Frontal cortex (tissue), 4 donors: Measurements from ENCODE around the gene WDR1. TPM values are rescaled to one million over a fixed set of nuclear protein-coding genes. Genes with fewer than 3 reads are reported as not detected.

Experiments
- DNase-seq, 2 donors: peaks; one replicate each; pipeline ENCODE4 v3.0.0; 2012; ENCODE audit warnings: low spot score in 2 of 2
- FAIRE-seq: peaks from 2 replicates; lab custom pipeline; 2012; peaks lifted over from hg19 to GRCh38; lab: Jason Lieb, UNC
- total RNA-seq: library from RNA; depleted of rRNA; stranded (reverse); fragments of >200 nt; gene quantifications from one replicate; pipeline ENCODE4 v1.2.3, GENCODE V29; 2014
- donor health status: control.
- donor health status: control.
- donor health status: control.

Gene WDR1
- total RNA-seq, 1 donor from 2014 or later: 83.2 TPM

DNA sequence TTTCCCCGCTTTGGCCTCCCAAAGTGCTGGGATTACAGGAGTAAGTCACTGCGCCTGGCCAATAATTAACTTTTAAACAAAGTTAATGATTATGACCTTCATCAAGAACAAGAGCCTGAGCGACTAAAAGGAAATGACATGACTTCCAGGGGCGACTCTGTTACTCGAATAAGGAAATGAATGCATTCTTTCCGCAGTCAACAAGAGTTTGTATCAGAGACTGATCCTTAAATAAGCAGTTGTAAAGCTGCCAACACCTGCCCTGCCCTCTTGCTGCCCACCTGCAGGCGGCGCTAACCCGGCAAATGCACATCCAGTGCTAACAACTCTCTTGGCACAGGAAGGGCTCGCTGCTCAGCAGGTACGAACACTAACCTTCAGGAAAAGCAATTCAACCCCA is 27.3 kb downstream of the WDR1 start:
- FAIRE-seq (no peak), DNase-seq (no peak)

DNA sequence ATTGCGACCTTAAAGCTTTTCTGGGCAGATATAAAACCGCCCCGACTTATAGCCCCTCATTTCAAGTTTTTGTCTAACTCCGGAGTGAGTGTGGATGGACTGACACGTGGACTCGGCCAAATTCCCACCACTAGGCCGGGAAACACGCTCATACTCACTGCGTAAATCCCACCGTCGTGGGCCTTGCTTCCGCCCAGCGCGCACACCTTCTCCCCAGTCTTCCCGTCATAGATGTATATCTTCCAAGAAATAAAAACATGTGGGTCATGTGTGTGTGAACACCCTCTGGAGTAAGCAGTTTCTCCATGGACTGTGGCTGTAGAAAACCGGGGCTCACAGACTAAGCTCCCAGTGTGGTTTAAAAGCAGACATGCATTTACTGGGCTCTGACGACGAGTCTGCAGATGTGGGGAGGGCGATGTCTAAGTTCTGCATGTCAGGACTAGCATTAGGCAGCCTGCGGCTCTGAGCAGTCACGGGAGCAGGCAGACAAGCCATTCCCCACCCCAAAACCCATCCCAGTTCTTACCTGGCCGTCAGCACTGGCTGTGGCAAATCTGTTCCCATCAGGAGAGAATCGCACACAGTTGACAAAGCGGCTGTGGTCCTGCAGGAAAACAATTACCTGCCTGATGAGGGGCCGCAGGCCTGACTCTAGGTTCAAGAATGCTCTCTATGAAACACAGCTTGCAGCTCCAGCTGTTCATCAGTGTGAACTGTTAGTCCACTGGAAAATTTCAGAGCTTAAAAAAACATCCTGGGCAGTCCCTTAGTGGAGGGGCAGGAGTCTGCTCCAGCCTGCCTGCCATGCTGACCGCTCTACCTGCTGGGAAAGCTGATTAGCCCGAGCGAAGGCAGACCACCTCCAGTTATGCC is 28.2 kb downstream of the WDR1 start:
- DNase-seq: no peak
- FAIRE-seq: no peak

DNA sequence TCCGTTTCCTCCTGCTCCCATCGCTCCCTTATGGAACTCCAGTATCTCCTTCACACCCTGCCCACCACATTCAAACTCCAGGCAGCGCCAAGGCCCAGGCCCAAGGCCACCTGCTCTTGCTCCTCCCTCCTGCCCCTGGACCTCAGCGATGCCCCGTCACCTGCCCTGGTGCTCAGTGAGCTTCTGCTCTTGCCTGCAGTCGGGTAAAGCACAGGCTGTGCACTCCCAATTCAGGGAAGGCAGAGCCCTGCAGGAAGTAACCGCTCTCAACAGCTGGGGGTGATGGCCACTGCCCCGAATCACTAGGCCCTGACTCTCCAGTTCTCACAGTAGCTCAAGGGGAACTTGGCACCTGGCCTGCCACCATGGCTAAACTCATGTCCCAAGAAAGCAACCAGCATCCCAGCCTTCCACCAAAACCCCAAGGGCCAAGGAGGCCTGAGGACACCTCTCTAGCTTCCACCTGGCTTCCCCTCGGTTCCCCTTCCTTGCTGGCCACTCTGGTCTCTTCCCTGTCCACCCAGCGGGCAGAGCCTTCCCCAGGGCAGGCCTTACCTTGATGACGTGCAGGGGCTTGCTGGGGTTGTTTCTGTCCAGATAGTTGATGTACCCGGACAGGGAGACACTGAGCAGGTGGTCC is 29.3 kb downstream of the WDR1 start:
- FAIRE-seq (no peak), DNase-seq (no peak)

DNA sequence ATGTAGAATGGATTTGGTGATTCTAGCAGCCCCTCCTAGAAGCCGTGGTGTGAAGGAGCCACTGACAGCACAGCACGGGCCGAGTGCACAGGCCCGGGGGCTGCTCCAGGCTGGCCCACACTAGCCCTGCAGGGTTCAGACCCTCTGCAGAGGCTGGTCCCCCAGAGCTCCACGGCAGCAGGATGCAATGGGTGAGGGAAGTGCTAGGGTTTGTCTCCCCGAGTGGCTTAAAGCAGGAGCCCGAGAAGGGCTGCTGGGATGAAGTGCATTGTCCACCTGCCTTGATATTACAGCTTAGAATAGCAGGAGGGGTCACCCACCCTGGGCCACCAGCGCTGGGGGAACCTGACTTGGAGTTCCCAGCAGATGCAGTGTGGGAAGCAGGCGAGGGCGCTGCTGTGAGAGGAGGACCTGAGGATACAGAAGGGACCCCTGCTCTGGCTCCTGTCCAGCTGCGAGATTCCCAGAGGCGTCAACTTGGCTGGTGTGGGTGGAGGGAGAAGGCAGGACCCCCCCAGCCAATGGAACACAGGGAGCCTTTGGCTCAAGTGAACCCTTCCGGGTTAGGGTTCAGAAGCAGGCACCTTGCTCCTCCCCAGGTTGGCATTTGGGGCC is 30.0 kb downstream of the WDR1 start:
- DNase-seq: no peak
- FAIRE-seq: no peak

DNA sequence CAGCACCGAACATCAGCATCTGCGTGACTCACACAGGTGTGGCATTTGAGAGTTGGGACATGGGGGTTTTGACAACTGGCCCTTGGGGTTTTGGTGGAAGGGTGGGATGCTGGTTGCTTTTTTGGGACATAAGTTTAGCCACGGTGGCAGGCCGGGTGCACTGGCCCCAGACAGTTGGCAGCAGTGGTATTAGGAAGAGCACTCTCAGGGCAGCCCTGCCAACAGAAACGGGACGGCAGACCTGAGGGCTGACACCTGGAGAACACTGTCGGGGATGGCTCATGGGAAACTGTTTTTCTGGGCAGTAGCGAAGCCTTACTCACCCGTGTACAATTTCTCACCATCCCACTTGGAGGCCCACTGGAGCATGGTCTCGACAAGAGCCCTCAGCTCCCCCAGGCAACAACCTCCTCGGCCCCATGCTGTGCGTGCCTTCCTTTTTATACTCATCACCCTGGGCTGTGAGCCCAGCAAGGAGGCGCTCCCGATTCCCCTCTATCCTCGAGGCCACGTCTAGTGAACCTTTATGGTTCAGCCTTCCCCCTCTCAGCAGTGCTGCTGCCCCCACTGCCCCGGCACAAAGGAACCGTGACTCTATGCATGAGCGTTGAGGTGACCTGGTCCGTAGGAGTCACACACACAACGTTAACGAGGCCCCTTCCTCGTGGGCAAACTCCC is 30.6 kb downstream of the WDR1 start:
- DNase-seq (no peak), FAIRE-seq (no peak)

DNA sequence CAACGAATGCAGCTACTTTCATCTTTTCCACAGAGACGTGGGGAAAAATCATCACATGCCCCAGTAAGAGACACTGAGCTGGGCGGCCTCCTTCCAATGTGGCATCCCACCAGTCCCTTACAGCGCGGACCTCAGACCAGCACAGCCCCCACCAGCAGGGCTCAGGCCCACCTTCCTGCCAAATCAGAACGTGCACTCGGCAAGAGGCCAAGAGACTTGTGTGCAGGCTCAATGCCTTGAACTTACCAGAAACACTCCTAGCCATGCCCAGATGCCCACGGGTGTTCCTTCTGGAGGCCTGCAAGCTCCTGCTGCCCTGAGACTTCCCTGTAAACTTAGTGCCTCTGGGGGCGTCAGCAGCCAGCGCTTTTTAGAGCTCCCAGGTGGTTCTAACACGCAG is 31.2 kb downstream of the WDR1 start:
- no peak for DNase-seq
- no peak for FAIRE-seq

DNA sequence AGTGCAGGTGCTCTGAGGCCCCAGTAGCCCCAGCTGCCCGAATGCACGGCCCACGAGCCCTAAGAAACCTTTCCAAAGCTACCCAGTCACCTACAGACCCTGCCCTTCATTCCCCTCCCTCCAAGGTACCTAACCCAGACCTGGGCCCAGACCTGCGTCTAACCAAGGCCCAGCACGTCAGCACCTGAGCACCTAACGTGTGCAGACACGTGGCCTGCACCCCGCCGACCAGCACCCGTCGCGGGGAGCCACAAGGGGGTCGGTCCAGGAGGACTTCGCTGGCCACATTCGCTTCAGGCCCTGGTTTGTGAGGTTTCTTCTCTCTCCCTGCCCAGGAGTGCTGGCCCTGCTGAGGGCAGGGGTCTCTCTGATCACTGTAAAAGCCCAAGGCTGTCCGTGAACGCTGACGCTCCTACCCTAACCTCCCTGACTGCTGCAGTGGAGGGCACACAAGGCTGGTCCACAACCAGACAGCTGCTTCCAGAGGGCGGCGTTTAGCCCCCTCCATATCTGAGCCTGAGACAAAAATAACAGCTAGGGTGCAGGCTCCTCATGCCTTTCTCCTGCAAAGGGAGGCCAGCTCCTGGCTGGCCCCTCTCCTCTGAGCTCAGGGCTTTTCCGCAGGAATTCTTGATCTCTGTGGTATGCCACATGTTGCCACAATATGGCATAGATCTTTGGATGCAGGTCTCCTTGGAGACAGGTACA is 31.8 kb downstream of the WDR1 start:
- DNase-seq: no peak
- no peak for FAIRE-seq

DNA sequence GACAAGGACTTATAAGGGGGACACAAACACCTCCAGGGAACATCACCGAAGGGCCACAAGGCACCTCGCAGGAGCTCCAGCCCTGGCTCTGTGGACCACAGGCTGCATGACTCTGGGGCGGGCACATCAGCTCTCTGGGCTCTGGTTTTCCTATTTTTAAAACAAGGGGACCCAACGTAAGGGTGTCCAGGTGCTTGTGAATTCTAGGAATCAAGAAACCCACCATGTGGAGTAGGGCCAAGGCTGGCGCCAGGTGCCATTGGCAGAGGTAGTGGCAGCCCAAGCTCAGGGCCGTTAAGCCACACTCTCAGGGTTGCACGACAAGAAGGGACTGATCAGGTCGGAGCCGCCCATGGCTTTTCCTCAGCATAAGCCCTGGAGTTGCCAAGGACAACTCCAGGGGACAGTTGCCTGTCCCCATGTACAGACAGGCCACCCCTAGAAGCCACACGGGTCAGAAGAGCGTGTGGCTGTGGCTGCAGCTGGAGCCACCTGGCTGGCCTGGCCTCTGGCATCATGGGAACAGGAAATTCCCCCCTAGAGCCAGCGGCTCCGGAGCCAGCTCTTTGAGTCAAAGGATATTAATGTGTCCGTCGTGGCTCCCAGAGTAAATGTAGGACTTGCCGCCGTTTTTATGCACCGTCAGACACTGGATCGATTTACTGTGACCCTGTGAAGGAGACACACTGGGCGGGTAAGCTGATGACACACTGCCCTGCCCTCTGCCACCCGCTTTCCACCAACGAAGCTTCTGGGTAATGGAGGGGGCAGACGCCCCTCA is 32.5 kb downstream of the WDR1 start:
- FAIRE-seq: no peak

DNA sequence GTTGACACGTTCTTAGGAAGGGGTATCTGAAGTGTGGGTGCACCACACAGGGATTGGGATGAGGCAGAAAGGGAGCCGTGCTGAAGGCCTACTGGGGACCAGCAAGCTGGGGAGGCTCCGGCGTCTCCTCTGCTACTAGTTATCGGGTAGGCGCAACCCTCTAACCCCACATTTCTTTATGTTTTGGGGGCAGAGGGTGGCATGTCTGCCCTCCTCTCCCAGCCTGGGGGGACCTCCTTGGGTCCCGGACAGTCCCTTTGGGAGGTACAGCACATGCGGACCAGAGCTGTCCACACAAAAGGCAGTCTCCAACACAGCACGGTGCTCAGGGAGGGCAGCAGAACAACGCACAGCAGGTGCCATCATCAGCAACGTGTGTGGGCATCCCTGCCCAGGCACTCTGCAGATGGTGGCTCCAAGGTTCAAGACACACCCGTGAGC is 33.2 kb downstream of the WDR1 start:
- FAIRE-seq (no peak), DNase-seq (no peak)

More for the DNA sequence above, 32.5 kb downstream of the WDR1 start:
- DNase-seq: no peak

DNA sequence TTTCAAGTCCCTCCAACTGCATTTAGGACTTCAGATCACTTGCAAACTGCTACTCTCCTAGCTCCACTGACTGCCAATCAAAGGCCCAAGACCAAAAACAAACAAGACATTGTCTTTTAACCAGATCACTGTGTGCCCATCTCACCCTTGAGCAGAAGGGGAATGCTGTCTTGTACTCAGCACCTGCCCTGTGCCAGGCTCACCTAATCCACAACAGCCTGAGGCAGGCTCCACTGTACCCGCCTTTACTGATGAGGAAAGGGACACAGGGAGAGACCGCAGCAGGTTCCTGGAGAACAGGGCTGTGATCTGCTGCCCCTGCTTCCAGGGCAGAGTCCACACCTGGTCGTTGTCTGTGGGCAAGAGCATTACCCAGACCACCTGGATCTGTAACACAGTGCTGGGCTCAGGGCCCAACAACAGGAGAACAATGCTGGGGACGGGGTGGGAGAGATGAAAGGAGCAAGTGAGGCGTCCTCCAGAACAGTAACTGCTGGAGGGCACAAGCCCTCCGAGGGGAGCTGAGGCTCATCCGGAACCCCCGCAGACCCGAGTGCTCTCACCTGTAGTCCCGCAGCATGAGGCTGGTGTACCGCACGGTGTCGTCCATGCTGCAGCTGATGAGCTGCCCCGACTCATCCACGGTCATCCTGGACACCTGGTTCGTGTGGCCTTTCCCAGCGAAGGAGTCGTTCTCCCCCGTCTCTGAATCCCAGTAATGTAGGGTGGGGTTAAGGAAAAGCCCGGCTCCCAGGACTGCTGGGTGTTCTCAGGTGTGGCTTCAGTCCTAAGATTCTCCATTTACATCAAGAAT is 33.9 kb downstream of the WDR1 start:
- peak in 1 of 2 donors; percentile 41 for DNase-seq
- FAIRE-seq: no peak

DNA sequence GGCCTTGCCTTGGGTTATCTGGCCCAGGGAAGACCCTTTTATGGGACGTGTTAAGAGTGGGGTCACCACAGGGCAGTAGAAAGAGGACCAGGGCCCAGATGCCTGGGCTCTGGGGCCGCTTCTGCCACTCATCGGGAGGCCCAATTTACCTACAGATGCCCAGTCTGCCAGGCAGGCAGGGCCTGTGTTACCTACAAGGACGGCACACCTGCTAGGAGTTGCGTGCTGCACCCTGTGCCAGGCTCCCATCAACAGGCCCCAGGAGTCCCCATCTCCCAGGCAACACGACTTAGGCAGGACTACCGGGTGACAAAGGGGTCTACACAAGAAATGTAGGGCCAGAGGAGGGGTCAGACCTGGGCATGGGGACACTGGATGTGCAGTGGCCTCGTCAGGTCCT is 34.6 kb downstream of the WDR1 start:
- DNase-seq (peak in 1 of 2 donors; percentile 12), FAIRE-seq (no peak)

DNA sequence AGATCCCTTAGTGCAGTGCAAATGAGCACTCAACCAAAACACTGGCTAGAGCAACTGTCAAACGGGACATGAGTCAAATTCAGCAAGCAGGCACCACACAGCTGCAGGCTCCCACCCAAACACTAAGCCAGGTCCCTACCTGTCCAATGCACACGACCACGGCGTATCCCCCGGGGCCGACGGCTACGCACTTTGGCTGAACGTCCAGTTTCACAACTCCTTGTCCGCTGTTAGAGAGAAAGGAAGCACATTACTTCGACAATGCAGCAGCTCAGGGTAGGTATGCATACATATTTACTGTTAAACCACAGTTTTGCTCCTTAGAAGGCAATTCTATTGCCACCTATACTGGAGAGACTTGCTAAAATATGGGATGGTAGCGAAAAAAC is 35.4 kb downstream of the WDR1 start:
- DNase-seq (peak in 1 of 2 donors; percentile 19), FAIRE-seq (no peak)

DNA sequence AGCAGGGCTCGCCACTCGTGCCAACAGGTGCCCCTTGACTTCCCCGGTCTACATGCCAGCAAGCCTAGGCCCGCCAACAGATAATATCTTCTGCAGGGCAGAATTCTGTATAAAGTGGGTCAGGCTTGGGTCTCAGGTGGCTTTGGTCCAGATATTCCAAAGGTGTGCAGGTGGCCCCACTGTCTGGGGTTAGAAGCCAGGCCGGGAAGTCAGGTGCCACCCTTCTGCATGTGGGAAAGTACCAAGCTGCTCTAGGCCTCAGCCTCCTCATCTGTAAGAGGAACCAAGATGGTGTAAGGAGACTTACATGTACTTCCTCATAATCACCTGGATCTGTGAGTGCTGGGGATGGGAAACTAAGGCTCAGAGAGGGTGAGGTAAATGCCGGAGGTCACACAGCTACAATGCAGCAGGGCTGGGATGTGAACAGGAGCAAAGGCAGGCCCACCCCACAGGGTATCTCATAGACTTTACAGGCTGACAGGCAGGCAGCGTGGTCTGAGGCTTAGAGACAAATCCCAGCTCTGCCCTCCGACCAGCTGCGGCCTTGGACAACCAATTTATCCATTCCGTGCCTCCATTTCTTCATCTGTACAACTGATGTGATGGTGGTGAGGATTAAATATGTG is 35.9 kb downstream of the WDR1 start:
- DNase-seq: no peak
- no peak for FAIRE-seq

DNA sequence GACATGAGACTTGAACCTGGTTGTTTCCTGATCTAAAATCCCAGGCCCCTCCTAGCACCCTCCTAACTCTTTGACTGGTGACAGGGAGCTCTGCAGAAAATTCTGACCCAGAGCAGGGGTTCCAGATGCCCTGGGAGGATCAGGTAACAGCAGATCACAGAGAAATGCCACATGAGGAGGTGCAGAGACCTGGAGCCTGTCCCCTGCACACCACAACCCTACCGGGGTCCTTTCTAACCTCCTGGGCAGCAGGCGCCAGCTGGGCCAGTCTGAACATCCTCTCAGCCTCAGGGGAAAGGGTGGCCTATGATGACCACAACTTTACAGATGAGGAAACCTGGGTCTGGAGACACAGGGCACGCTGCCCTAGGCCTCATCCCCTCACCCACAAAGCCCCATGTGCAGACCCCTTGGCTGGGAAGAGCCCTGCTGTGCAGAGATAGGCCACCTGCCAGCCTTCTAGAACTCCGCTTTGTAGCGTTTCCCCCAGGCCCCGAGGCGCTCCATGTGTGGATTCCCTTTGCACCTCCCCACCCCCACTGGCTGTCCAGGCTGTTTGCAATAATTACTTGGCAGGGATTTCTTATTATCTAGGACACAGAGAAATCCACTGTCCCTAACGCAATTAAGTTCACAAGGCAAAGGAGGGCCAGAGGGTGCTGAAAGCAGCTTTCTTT is 36.5 kb downstream of the WDR1 start:
- no peak for FAIRE-seq
- peak in 1 of 2 donors; percentile 20 for DNase-seq

DNA sequence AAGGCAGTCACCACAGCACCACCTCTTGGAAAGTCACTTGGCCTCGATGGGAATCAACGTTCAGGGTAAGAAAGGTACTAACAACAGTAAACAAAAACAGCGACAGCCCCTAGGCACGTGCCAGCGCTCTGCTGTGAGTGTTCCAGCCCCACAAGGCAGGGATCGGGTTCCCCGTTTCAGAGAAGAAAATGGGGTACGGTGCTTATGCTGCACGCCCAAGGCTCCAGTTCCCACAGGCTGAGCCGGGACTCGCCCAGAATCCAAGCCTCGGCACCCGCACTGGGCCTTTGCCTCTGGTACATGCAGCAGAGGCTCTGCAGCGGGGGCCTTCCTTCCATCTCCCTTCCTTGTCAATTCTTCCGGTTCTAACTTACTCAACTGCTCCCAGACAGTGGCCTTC is 37.3 kb downstream of the WDR1 start:
- no peak for DNase-seq
- FAIRE-seq: no peak

DNA sequence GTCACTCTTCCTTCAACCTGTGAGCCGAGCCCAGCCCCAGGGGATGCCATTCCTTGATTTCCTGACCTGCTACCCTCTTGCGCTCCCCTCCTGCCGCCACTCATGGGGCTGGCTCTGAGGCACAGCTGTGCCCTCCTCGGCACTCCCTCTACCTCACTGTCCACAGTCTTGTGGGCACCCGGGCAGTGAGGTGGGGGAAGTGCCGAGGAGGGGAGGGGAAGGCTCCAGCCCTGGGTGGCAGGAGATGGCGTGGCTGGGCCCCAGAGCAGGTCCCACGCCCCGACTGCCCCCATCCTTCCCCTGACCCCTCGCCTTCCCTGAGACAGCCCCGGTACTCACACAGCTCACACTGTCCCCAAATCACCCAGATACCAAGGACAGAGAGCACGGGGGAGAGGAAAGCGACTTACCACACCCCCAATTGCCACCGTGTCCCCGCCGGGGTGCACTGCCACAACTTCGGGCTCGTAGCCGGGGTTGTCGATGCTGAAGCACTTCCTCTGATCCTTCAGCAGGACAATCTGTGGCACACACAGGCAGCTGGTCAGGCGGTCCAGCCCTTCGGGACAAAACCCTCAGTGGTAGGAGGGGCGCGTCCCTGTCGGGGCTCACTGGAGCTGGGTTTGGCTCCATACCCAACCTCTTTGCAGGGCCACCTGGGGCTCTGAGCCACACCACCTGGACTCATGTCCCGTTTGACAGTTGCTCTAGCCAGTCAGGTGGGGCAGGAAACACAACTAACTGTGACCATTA is 37.9 kb downstream of the WDR1 start:
- DNase-seq (no peak), FAIRE-seq (no peak)
